Stomach smooth muscle (tissue), 2 donors: ENCODE data around the gene TSSK1B.
"Not testable (repeated sequence)": the region's sequence is repeated elsewhere in the genome, so short reads cannot be mapped to it uniquely, and the experiment has no call there.

Experiments
- H3K27ac ChIP-seq: one replicate; pipeline ENCODE4 v1.7.0; 2013; ENCODE audit warnings: mild to moderate bottlenecking, low read length, inconsistent platforms
- H3K27me3 ChIP-seq, 2 donors: one replicate each; pipeline ENCODE4 v1.7.0; 2013; ENCODE audit warnings: low read length in 2 of 2; ENCODE audit not compliant: insufficient read depth in 2 of 2, control insufficient read depth in 1 of 2
- H3K36me3 ChIP-seq, 2 donors: one replicate each; pipeline ENCODE4 v1.7.0; 2013; ENCODE audit warnings: low read length in 2 of 2; ENCODE audit not compliant: control insufficient read depth in 2 of 2, insufficient read depth in 2 of 2
- H3K4me1 ChIP-seq: one replicate; pipeline ENCODE4 v1.7.0; 2013; ENCODE audit warnings: low read length; ENCODE audit not compliant: control insufficient read depth, insufficient read depth
- H3K4me3 ChIP-seq, 2 donors: one replicate each; pipeline ENCODE4 v1.7.0; 2013; ENCODE audit warnings: low read length in 2 of 2
- H3K9ac ChIP-seq, 2 donors: one replicate each; pipeline ENCODE4 v1.7.0; 2013; ENCODE audit warnings: low read length in 2 of 2, mild to moderate bottlenecking in 1 of 2
- H3K9me3 ChIP-seq, 2 donors: one replicate each; pipeline ENCODE4 v1.7.0; 2013; ENCODE audit warnings: low read length in 2 of 2; ENCODE audit not compliant: control insufficient read depth in 2 of 2
- donor health status: healthy.
- donor health status: Pancreatic carcinoma.

Gene TSSK1B

GRCh38 chr5:113404269-113404668 lies 30.5 kb downstream of the TSSK1B start:
- Histone ChIP-seq H3K9ac (no peak overlapping the region), H3K9me3 (no peaks in the 10 kb centered on the region), H3K36me3 (no peaks in the 10 kb centered on the region), H3K27me3 (no peaks in the 10 kb centered on the region), H3K27ac (no peak overlapping the region), H3K4me1 (no peaks in the 10 kb centered on the region), H3K4me3 (no peak overlapping the region)

- not testable (repeated sequence) for H3K9ac ChIP-seq, H3K4me3 ChIP-seq, H3K27me3 ChIP-seq, H3K9me3 ChIP-seq, H3K4me1 ChIP-seq, H3K27ac ChIP-seq, H3K36me3 ChIP-seq
These were observed 36.8 kb downstream of the TSSK1B start for GRCh38 chr5:113397986-113398385.

DNA sequence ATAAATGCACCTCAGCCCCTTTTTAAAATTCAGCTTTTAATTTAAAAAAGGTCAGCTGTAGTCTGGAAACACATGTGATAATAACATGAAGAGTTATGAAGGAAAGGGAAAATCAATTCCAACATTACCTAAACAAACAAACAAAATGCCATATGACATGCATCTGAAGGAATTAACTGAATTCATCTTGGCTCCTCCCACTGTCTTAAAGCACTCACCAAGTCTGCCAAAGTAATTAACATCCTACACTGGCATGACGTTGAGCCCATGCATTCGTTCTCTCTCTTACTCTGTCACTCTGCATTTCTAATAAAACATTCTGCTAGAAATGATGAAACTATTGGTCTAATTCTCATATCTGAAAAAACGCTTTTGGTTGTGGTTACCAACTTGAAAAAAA lies 37.7 kb downstream of the TSSK1B start:
- H3K9ac ChIP-seq, result no peak overlapping the region
- no peaks in the 10 kb centered on the region for H3K27me3 ChIP-seq
- no peak overlapping the region for H3K4me3 ChIP-seq
- no peaks in the 10 kb centered on the region for H3K4me1 ChIP-seq
- H3K36me3 ChIP-seq, result no peaks in the 10 kb centered on the region
- no peak overlapping the region for H3K27ac ChIP-seq
- H3K9me3 ChIP-seq, result no peaks in the 10 kb centered on the region

GRCh38 chr5:113394658-113395057 lies 40.1 kb downstream of the TSSK1B start:
- no peaks in the 10 kb centered on the region for H3K27me3 ChIP-seq
- no peak overlapping the region for H3K9ac ChIP-seq
- H3K4me3 ChIP-seq, result no peak overlapping the region
- H3K4me1 ChIP-seq, result no peaks in the 10 kb centered on the region
- H3K27ac ChIP-seq, result no peak overlapping the region
- no peaks in the 10 kb centered on the region for H3K9me3 ChIP-seq
- no peaks in the 10 kb centered on the region for H3K36me3 ChIP-seq

DNA sequence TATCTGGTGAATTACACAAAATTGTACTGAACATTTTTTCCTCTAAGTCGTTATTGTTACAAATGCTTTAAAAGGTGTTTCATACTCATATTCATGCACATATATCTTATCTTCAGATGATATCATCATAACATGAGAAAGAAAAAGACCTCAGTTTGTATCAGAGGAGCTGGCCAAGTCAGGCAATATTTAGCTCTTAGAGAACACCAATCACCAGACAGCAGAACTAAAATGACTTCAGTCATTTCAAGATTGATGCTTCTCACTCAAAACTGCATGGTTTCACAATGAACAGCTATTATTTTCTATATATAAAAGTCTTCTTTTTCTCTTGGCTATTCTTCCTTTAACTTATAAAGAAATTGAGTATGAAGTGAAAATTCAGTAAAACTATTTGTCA lies 44.6 kb downstream of the TSSK1B start:
- Histone ChIP-seq H3K4me1 (no peaks in the 10 kb centered on the region), H3K9me3 (no peaks in the 10 kb centered on the region), H3K27me3 (no peaks in the 10 kb centered on the region), H3K9ac (no peak overlapping the region), H3K27ac (no peak overlapping the region), H3K4me3 (no peak overlapping the region), H3K36me3 (no peaks in the 10 kb centered on the region)

DNA sequence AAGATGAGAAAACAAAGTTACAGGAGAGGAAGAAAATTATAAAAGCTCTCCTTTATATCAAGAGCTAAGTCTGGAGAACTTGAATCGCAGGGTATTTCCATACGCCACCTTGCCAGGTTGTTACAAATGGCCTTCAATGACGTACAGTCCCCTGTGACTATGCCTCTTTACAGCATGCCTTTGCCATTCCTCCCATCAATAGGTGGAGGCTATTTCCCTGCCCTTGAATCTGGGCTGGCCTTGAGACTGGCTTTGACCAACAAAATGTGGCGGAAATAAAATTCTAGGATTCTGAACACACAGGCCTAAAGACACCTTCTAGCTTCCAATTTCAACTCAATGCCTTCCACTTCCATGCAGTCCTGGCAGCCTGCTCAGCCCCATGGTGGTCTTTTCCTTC lies 45.7 kb downstream of the TSSK1B start:
- Histone ChIP-seq H3K36me3 (no peaks in the 10 kb centered on the region), H3K27ac (no peak overlapping the region), H3K9me3 (no peaks in the 10 kb centered on the region), H3K27me3 (no peaks in the 10 kb centered on the region), H3K4me1 (no peaks in the 10 kb centered on the region), H3K4me3 (no peak overlapping the region), H3K9ac (no peak overlapping the region)

DNA sequence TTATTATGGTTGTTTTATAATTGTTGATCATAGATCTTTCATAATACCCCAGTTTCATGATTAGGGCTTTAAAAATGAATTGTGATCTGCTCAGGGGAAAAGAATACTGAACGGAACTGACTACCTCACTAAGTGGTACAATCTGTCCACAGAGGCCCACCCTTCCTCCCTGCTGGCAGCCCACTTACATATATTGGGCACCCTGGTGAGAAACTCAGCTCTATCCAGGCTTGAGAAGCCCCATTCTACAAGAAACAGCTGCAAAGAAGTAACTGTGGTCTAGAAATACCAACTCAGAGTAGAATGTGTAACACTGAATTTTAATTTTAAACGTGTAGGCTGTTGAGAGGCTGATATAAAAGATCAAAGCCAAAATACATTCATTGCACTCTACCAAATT lies 46.9 kb downstream of the TSSK1B start:
- no peaks in the 10 kb centered on the region for H3K4me1 ChIP-seq

DNA sequence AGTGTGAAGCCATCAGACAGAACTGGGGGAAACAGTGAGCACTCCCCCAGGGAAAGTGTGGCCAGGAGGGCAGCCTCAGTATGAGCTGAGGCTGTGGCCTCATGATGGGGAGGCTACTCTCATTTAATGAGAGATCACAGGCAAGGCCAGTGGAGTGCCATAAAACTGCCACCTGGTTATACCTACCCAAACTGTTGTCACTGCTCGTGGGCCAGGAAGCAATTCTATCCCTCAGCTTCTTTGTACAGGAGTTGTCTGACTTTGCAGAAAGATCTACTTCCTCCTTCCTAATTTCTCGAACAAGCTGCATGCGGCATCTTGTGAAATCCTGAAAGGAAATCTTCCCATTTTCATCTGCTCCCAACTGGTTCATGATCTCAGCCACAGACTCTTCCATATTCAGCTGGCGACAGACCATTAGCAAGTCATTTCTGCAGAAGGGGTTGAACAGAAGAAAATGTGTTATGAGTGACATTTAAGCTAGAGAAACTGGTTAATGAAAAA lies 50.0 kb downstream of the TSSK1B start:
- Histone ChIP-seq H3K27me3 (no peaks in the 10 kb centered on the region), H3K27ac (no peak overlapping the region), H3K9ac (no peak overlapping the region), H3K36me3 (no peaks in the 10 kb centered on the region), H3K9me3 (no peaks in the 10 kb centered on the region), H3K4me3 (no peak overlapping the region), H3K4me1 (no peaks in the 10 kb centered on the region)

More for the DNA sequence above, 46.9 kb downstream of the TSSK1B start:
- Histone ChIP-seq H3K27me3 (no peaks in the 10 kb centered on the region), H3K9ac (no peak overlapping the region), H3K36me3 (no peaks in the 10 kb centered on the region), H3K4me3 (no peak overlapping the region), H3K27ac (no peak overlapping the region), H3K9me3 (no peaks in the 10 kb centered on the region)

DNA sequence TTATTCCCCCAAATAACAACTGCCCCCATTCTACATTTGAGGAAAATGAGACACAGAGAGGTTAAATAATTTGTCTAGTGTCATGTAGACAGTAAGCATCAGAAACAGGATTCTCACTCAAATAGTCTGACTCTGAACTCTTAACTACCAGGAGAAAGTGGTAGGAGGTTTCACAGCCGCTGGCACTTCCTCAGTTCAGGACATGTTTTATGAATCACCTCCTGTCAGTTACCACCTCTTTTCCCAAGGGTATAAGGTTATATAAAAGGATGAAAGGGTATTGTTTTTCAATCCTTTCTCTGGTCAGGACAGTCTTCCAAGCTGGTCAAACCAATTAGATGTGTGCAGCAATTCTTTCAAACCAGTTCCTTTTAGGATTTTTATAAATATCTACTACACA lies 52.1 kb downstream of the TSSK1B start:
- Histone ChIP-seq H3K36me3 (no peaks in the 10 kb centered on the region), H3K9ac (no peak overlapping the region), H3K9me3 (no peaks in the 10 kb centered on the region), H3K4me1 (no peaks in the 10 kb centered on the region), H3K4me3 (no peak overlapping the region), H3K27me3 (no peaks in the 10 kb centered on the region), H3K27ac (no peak overlapping the region)
